Glutamatergic neuron (in vitro differentiated cells): ENCODE results near the gene NAP1L1. TPM values are rescaled to one million over a fixed set of nuclear protein-coding genes. Genes with fewer than 3 reads are reported as not detected.

Source experiments
- DNase-seq: peaks from one replicate; pipeline ENCODE4 v3.0.0; 2022
- H3K27ac Mint-ChIP-seq: one replicate; pipeline ENCODE4 v1.8.0; 2020; ENCODE audit warnings: mild to moderate bottlenecking, mixed read lengths, inconsistent platforms; ENCODE audit not compliant: unreplicated experiment
- H3K27me3 Mint-ChIP-seq: one replicate; pipeline ENCODE4 v1.8.0; 2020; ENCODE audit warnings: mild to moderate bottlenecking, moderate library complexity, mixed read lengths, inconsistent platforms; ENCODE audit not compliant: unreplicated experiment
- H3K36me3 Mint-ChIP-seq: one replicate; pipeline ENCODE4 v1.8.0; 2020; ENCODE audit warnings: mild to moderate bottlenecking, mixed read lengths, inconsistent platforms; ENCODE audit not compliant: unreplicated experiment
- H3K4me1 Mint-ChIP-seq: one replicate; pipeline ENCODE4 v1.8.0; 2020; ENCODE audit warnings: mild to moderate bottlenecking, low read depth, mixed read lengths, inconsistent platforms; ENCODE audit not compliant: unreplicated experiment
- H3K4me3 Mint-ChIP-seq: one replicate; pipeline ENCODE4 v1.8.0; 2020; ENCODE audit warnings: mild to moderate bottlenecking, mixed read lengths, inconsistent platforms; ENCODE audit not compliant: unreplicated experiment
- H3K9me3 Mint-ChIP-seq: one replicate; pipeline ENCODE4 v1.8.0; 2020; ENCODE audit warnings: mild to moderate bottlenecking, moderate library complexity, mixed read lengths, inconsistent platforms; ENCODE audit not compliant: unreplicated experiment
- CTCF ChIP-seq: fragments of 200-600 bp; sonication (generic); IDR thresholded peaks from one replicate; pipeline ENCODE4 v1.5.0; 2021; ENCODE audit not compliant: partially characterized antibody, unreplicated experiment
- total RNA-seq: library from RNA; stranded (reverse); fragmentation: NEBNext Ultra II Directional; extraction: Animal tissue kit (Norgen Biotek cat#: 25700); gene quantifications from one replicate; pipeline ENCODE4 v1.2.1, GENCODE V29; 2021; ENCODE audit not compliant: unreplicated experiment

NAP1L1 gene
- total RNA-seq, 1 donor from 2014 or later: 635 TPM

- Mint-ChIP-seq H3K4me1 (no peaks in the 10 kb centered on the region), H3K4me3 (no peak overlapping the region), H3K9me3 (peaks cover 1% of the 10 kb centered on the region), H3K36me3 (no peaks in the 10 kb centered on the region), H3K27ac (no peak overlapping the region), H3K27me3 (peaks cover 1% of the 10 kb centered on the region)
- DNase-seq: no peak
- no peak for TF ChIP-seq CTCF
Measured at GRCh38 chr12:76119887-76120286, 35.4 kb upstream of the NAP1L1 start.

GRCh38 chr12:76117751-76118150 lies 33.3 kb upstream of the NAP1L1 start:
- H3K27me3 Mint-ChIP-seq: peaks cover 1% of the 10 kb centered on the region
- no peak for DNase-seq
- H3K27ac Mint-ChIP-seq: no peak overlapping the region
- peaks cover 3% of the 10 kb centered on the region for H3K9me3 Mint-ChIP-seq
- H3K36me3 Mint-ChIP-seq: no peaks in the 10 kb centered on the region
- no peak overlapping the region for H3K4me3 Mint-ChIP-seq
- peaks cover 2% of the 10 kb centered on the region for H3K4me1 Mint-ChIP-seq
- TF ChIP-seq CTCF: no peak

- Mint-ChIP-seq H3K9me3 (peaks cover 3% of the 10 kb centered on the region), H3K4me3 (no peak overlapping the region), H3K4me1 (peaks cover 2% of the 10 kb centered on the region), H3K27me3 (peaks cover 1% of the 10 kb centered on the region), H3K36me3 (no peaks in the 10 kb centered on the region), H3K27ac (no peak overlapping the region)
- DNase-seq: no peak
- TF ChIP-seq CTCF: no peak
Measured at GRCh38 chr12:76117067-76117691, 32.7 kb upstream of the NAP1L1 start.

- Mint-ChIP-seq H3K27me3 (peaks cover 5% of the 10 kb centered on the region), H3K9me3 (peaks cover 3% of the 10 kb centered on the region), H3K4me1 (peaks cover 2% of the 10 kb centered on the region), H3K36me3 (no peaks in the 10 kb centered on the region), H3K4me3 (no peak overlapping the region), H3K27ac (no peak overlapping the region)
- TF ChIP-seq CTCF: no peak
- DNase-seq: no peak
Measured at GRCh38 chr12:76113800-76114757, 29.6 kb upstream of the NAP1L1 start.
